GM10266 (cell line): ENCODE results near the gene FITM2.
"Not testable (repeated sequence)": the region's sequence is repeated elsewhere in the genome, so short reads cannot be mapped to it uniquely, and the experiment has no call there.

Experiments
- DNase-seq: peaks from one replicate; pipeline ENCODE4 v3.0.0; 2012; ENCODE audit errors: extremely low spot score
- TF ChIP-seq, protein P1 (sequence below): IDR thresholded peaks from 2 replicates; pipeline ENCODE4 v1.5.1; 2012; ENCODE audit warnings: mild to moderate bottlenecking, low read depth; ENCODE audit not compliant: control insufficient read depth, insufficient read depth; ENCODE audit errors: missing control alignments

The FITM2 gene

DNA sequence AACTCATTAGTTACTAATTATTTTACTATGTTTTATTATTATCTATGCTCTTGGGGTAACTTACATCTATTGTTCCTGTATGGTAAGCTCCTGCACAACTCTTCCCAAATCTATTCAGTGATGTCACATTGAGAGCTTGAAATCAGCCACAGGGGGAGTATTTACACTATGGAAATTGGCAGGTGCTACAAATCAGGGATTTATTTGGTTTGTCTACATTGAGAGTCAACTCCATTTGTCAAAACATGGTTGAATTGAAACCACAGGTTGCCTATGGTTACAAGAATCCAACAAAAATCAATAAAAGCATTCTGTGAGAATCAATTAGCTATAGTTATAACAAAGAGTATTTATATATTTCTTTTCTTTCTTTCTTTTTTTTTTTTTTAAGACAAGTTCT lies 3.9 kb upstream of the FITM2 start:
- DNase-seq, result no peak
- TF ChIP-seq, protein P1, sequence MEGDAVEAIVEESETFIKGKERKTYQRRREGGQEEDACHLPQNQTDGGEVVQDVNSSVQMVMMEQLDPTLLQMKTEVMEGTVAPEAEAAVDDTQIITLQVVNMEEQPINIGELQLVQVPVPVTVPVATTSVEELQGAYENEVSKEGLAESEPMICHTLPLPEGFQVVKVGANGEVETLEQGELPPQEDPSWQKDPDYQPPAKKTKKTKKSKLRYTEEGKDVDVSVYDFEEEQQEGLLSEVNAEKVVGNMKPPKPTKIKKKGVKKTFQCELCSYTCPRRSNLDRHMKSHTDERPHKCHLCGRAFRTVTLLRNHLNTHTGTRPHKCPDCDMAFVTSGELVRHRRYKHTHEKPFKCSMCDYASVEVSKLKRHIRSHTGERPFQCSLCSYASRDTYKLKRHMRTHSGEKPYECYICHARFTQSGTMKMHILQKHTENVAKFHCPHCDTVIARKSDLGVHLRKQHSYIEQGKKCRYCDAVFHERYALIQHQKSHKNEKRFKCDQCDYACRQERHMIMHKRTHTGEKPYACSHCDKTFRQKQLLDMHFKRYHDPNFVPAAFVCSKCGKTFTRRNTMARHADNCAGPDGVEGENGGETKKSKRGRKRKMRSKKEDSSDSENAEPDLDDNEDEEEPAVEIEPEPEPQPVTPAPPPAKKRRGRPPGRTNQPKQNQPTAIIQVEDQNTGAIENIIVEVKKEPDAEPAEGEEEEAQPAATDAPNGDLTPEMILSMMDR, result no peak

DNA sequence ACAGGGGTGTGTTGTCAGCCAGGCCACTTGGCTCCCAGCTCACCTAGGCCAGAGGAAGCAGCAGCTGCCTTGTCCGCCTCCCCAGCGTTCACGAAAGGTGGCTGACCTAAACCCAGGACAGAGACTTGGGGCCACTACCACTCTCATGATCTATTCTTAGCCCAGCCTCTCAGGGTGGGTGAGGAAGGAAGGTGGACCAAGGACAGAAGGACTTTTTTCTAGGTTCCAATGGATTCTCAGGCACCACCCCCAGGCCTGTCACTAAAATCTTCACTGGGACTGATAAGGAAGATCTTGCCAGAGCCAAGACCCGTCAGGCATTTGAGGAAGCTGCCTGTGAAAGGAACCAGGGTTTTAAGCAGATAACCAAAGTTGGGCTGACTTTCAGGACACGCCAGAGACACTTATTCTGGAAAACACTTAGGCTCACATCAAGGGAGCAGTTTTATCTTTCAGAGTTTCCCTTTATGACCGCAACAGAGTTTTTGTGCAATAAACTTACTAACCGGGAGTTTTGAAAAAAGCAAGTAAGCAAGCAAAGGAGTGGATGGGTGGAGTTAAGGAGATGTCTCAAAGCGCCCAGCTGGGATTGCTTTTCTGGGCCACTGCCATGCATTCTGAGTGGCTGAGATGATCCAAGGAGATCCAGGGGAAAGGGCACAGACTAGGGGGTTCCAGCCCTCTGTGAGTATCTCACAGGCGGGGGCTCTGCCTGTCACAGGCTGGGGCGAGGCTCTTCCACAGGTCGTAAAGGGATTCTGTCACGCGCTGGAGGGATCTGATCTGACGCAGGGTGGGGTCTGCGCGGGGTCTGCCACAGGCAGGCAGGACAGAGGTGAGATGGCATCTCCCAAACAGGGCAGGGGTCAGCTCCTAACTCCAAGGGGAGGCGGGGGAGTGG lies 989 bp downstream of the FITM2 start:
- DNase-seq, result no peak
- TF ChIP-seq, protein P1, result no peak

DNA sequence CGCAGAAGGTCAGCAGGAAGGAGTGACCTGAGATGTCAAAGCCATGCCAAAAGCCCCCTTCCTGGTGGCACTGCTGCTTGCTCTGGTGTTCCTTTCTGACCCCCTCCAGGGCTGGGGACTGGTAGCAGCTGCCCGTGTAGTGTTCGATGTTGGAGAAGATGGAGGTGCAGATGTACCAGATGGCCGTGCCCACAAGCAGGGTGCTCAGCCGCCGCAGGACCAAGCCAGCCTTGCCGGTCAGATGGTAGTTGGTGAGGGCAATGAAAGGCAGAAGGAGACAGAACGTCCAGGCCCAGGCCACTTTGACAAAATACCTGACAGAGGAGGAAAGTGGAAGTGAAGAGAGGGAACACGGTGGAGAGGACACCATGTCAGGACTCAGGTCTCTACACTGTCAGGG lies 4.1 kb downstream of the FITM2 start:
- TF ChIP-seq, protein P1, result no peak
- no peak for DNase-seq

DNA sequence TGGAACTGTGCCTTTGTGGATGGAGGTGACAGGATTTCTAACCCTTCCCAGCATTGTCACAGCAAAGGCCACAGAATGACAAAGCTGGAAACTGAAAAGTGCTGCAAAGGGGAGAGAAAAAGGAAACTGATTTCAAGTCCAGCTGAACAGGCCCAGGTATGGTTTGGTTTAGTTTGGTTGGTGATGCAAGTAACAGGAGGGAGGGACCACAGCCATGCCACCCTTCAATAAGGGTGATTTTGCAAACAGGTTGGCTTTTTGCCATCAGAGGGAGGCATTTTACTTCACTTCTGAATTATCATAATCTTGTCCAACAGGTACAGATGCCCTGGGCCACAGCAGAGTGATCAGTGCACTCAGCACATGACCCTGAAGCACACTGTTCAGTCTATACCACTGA lies 6.6 kb downstream of the FITM2 start:
- TF ChIP-seq, protein P1, result no peak
- DNase-seq, result no peak

DNA sequence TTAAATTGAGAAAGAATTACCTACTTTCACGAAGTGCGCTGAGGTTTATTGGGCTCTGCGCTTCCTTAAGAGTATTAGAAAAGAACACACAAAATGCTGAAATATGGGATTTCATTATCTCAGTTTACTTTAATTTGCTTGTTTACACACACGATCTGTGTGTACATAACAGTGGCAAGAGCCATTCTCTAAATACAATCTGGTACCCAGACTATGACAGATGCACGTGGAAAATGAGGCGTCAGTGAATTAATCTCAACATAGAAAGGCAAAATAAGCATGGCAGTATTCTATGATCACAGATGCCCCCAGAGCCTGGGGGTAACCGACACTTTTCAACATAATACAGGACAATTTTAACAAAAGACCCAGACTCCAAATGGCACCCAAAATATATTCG lies 8.3 kb downstream of the FITM2 start:
- TF ChIP-seq, protein P1, result no peak
- DNase-seq, result no peak

DNA sequence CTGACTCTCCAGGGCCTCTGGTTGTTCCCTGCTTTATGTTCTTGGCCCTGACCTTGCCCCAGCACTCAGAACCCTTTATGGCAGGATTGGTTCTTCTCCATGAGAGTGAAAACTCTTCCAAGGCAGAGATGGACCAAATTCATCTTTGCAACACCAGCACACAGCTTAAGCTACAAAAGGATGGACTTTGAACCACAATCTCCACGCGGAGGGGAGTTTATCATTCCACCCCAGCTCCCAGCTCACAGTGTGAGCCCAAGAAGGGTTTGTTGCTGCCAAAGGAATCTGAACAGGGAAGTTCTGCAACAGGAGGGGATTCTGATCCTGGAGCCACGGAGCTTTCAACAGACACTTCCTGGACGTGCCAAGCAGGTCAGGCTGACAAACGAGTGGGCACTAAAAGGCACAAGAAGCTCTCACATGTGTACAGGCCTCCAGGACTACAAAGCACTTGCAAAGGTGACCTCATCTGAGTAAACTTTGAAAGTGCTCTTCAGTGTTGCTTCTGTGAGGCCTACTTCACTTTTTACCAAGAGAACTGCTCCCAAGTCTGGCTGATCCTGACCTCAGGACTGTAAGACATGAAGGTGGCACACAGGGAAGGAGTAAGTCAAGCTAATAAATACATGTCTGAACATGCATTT lies 8.9 kb downstream of the FITM2 start:
- TF ChIP-seq, protein P1, result no peak
- DNase-seq, result no peak

DNA sequence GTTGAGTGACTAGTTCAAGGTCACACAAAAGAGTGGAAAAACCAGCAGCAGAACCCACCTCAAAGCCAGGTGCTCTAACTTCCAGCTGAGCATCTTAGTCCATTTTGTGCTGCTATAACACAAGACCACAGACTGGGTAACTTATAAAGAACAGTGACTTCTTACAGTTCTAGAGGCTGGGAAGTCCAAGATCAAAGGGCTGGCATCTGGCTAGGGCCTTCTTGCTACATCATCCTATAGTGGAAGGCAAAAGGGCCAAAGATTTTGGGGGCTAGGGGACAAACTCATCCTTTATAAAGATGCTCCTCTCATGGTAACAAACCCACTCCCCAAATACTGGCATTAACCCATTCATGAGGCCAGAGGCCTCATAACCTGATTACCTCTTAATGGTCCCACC lies 9.7 kb downstream of the FITM2 start:
- TF ChIP-seq, protein P1, result no peak
- no peak for DNase-seq

DNA sequence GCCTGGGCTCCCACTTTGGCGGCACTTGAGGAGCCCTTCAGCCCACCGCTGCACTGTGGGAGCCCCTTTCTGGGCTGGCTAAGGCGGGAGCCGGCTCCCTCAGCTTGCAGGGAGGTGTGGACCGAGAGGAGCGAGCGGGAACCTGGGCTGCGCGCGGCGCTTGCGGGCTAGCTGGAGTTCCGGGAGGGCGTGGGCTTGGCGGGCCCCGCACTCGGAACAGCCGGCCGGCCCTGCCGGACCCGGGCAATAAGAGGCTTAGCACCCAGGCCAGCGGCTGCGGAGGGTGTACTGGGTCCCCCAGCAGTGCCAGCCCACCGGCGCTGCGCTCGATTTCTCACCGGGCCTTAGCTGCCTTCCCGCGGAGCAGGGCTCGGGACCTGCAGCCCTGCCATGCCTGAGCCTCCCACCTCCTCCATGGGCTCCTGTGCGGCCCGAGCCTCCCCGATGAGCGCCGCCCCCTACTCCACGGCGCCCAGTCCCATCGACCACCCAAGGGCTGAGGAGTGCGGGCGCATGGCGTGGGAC lies 11.9 kb downstream of the FITM2 start:
- not testable (repeated sequence) for DNase-seq
